ENCODE results near the gene SYCE1L. TPM values are rescaled to one million over a fixed set of nuclear protein-coding genes. Genes with fewer than 3 reads are reported as not detected.

Gene SYCE1L
- total RNA-seq, 1 donor, result not detected

GRCh38 chr16:77190478-77191258 is 8.5 kb upstream of the SYCE1L start, which contains the start of gene MON1B:
Gene MON1B (plus strand): TSS chr16:77191190. CDS start chr16:77191486, 296 bp downstream.
- peak; percentile 99 for DNase-seq (ENCODE audit: low read depth)
- H3K4me3 ChIP-seq (ENCODE audit: low read depth, low read length), result peak within 1 kb of the TSS; percentile 96
- TF ChIP-seq, protein P1, sequence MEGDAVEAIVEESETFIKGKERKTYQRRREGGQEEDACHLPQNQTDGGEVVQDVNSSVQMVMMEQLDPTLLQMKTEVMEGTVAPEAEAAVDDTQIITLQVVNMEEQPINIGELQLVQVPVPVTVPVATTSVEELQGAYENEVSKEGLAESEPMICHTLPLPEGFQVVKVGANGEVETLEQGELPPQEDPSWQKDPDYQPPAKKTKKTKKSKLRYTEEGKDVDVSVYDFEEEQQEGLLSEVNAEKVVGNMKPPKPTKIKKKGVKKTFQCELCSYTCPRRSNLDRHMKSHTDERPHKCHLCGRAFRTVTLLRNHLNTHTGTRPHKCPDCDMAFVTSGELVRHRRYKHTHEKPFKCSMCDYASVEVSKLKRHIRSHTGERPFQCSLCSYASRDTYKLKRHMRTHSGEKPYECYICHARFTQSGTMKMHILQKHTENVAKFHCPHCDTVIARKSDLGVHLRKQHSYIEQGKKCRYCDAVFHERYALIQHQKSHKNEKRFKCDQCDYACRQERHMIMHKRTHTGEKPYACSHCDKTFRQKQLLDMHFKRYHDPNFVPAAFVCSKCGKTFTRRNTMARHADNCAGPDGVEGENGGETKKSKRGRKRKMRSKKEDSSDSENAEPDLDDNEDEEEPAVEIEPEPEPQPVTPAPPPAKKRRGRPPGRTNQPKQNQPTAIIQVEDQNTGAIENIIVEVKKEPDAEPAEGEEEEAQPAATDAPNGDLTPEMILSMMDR (IDR thresholded peaks at IDR 0.05; ENCODE audit: insufficient read depth, low read depth, low read length), result no peak

- TF ChIP-seq, protein P1 (IDR thresholded peaks at IDR 0.05; ENCODE audit: insufficient read depth, low read depth, low read length), result no peak
- H3K4me3 ChIP-seq (ENCODE audit: low read depth, low read length), result peak overlapping the region; percentile 96
- peak; percentile 11 for DNase-seq (ENCODE audit: low read depth)
Observed at GRCh38 chr16:77191259-77191969, 7.8 kb upstream of the SYCE1L start.

GRCh38 chr16:77193377-77193776 is 5.8 kb upstream of the SYCE1L start:
- DNase-seq (ENCODE audit: low read depth), result no peak
- H3K4me3 ChIP-seq (ENCODE audit: low read depth, low read length), result no peak overlapping the region
- TF ChIP-seq, protein P1 (IDR thresholded peaks at IDR 0.05; ENCODE audit: insufficient read depth, low read depth, low read length), result no peak

DNA sequence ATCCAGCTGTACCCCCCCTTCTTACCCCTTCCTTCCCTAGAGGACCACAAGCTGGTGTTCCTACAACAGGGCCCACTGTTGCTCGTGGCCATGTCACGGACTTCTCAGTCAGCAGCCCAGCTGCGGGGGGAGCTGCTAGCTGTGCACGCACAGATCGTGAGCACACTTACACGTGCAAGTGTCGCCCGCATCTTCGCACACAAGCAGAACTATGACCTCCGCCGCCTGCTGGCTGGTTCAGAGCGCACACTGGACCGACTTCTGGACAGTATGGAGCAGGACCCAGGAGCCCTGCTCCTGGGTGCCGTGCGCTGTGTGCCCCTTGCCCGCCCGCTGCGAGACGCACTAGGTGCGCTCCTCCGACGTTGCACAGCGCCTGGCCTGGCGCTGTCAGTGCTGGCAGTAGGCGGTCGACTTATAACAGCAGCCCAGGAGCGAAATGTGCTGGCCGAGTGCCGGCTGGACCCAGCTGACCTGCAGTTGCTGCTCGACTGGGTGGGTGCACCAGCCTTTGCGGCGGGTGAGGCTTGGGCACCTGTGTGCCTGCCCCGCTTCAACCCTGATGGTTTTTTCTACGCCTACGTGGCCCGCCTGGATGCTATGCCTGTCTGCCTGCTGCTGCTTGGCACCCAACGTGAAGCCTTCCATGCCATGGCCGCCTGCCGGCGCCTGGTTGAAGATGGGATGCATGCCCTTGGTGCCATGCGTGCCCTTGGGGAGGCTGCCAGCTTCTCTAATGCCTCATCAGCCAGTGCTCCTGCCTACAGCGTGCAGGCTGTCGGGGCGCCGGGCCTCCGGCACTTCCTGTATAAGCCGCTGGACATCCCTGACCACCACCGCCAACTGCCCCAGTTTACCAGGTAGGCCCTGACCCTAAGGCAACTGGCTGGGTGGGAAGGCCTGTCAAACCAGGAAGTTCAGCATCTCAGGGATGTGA is 4.6 kb upstream of the SYCE1L start:
- DNase-seq (ENCODE audit: low read depth), result no peak
- no peak overlapping the region for H3K4me3 ChIP-seq (ENCODE audit: low read depth, low read length)
- TF ChIP-seq, protein P1 (IDR thresholded peaks at IDR 0.05; ENCODE audit: insufficient read depth, low read depth, low read length), result no peak

DNA sequence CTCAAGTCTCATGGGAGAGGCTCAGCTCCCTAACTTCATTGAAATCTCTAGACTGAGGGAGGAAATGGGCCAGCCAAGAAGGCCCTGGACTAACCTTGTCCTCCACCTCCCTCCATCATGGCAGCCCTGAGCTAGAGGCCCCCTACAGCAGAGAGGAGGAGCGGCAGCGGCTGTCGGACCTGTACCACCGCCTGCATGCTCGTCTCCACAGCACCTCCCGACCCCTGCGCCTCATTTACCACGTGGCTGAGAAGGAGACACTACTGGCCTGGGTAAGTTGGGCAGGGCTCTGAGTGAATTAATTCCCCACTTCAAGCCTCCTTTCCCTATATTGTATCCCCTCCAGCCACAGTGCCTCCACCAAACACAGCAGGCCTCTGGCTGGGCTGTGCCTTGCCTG is 3.8 kb upstream of the SYCE1L start:
- TF ChIP-seq, protein P1 (IDR thresholded peaks at IDR 0.05; ENCODE audit: insufficient read depth, low read depth, low read length), result no peak
- H3K4me3 ChIP-seq (ENCODE audit: low read depth, low read length), result no peak overlapping the region
- no peak for DNase-seq (ENCODE audit: low read depth)

GRCh38 chr16:77197747-77198146 is 1.5 kb upstream of the SYCE1L start:
- no peak overlapping the region for H3K4me3 ChIP-seq (ENCODE audit: low read depth, low read length)
- DNase-seq (ENCODE audit: low read depth), result no peak
- TF ChIP-seq, protein P1 (IDR thresholded peaks at IDR 0.05; ENCODE audit: insufficient read depth, low read depth, low read length), result no peak

All from fibroblast of villous mesenchyme (primary cell).